Fibroblast of mammary gland (primary cell): ENCODE measurements around the gene KCNK7.

Experiments
- DNase-seq: peaks from one replicate; pipeline ENCODE4 v3.0.0-alpha.2; 2010; ENCODE audit warnings: low read depth
- H3K4me3 ChIP-seq: 2 replicates; pipeline ENCODE4 v1.5.1; 2011; ENCODE audit warnings: low read depth, mild to moderate bottlenecking, low read length, moderate library complexity; ENCODE audit not compliant: control insufficient read depth
- TF ChIP-seq, protein P1 (sequence below): conservative IDR thresholded peaks from 2 replicates; pipeline ENCODE4 v1.5.1; 2011; ENCODE audit warnings: low read depth, low read length, inconsistent platforms; ENCODE audit not compliant: control insufficient read depth, insufficient read depth

KCNK7 gene

DNA sequence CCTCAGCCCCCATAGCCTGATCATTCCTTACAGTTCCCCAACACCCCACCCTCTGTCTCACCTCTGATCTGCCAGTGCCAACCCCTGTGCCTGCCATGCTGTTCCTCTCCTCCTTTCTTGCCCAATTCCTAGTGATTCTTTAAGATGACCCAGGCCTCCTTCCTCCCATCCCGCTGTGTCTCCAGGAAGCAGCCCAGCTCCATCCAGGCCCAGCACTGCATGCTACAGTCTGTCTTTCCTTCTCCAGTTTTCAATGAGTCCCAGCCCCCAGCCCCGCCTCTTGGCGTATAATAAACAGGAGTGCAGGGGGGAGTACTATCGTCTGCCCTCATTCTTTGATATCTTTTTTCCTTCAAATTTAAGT lies 49.8 kb downstream of the KCNK7 start:
- no peak for DNase-seq
- TF ChIP-seq, protein P1, sequence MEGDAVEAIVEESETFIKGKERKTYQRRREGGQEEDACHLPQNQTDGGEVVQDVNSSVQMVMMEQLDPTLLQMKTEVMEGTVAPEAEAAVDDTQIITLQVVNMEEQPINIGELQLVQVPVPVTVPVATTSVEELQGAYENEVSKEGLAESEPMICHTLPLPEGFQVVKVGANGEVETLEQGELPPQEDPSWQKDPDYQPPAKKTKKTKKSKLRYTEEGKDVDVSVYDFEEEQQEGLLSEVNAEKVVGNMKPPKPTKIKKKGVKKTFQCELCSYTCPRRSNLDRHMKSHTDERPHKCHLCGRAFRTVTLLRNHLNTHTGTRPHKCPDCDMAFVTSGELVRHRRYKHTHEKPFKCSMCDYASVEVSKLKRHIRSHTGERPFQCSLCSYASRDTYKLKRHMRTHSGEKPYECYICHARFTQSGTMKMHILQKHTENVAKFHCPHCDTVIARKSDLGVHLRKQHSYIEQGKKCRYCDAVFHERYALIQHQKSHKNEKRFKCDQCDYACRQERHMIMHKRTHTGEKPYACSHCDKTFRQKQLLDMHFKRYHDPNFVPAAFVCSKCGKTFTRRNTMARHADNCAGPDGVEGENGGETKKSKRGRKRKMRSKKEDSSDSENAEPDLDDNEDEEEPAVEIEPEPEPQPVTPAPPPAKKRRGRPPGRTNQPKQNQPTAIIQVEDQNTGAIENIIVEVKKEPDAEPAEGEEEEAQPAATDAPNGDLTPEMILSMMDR = no peak
- H3K4me3 ChIP-seq = no peak overlapping the region
